Measurements from ENCODE around the gene MS4A6A. TPM values are rescaled to one million over a fixed set of nuclear protein-coding genes. Genes with fewer than 3 reads are reported as not detected.
A peak's percentile ranks its signal among the peaks of the same experiment; 100 is the strongest.

Gene MS4A6A
- total and polyA plus RNA-seq, 9 of the 15 experiments (the other 6 are each of a cell fraction or from before 2014, with no cell fraction given): 0.57 to 9.5 (median 4.2) TPM

GRCh38 chr11:60127311-60127811 lies 55.5 kb downstream of the MS4A6A start (continued):
- no peak for TF ChIP-seq RBM25 (IDR thresholded peaks at IDR 0.05; ENCODE audit: low read depth, low read length, severe bottlenecking)
- no peak for TF ChIP-seq CBX8 (IDR thresholded peaks at IDR 0.05; ENCODE audit: borderline replicate concordance, extremely low read depth, low read depth, low read length, poor library complexity, severe bottlenecking)
- no peak for TF ChIP-seq ZNF707 (CRISPR knock-in tag; conservative IDR thresholded peaks at IDR 0.05)
- no peak for TF ChIP-seq ZNF165 (CRISPR knock-in tag; IDR thresholded peaks at IDR 0.05; ENCODE audit: borderline replicate concordance)
- TF ChIP-seq ARID3B (CRISPR knock-in tag; IDR thresholded peaks at IDR 0.05; ENCODE audit: borderline replicate concordance): no peak
- no peak for TF ChIP-seq ERF (CRISPR knock-in tag; IDR thresholded peaks at IDR 0.05)
- TF ChIP-seq ARID1B (IDR thresholded peaks at IDR 0.05): peak; percentile 59
- no peak for TF ChIP-seq ZBTB9 (CRISPR knock-in tag; IDR thresholded peaks at IDR 0.05)
- TF ChIP-seq ZBTB7A (IDR thresholded peaks at IDR 0.05; ENCODE audit: borderline replicate concordance, control insufficient read depth, low read depth, low read length): no peak
- no peak for TF ChIP-seq RERE (CRISPR knock-in tag; IDR thresholded peaks at IDR 0.05; ENCODE audit: borderline replicate concordance)
- TF ChIP-seq ZNF589 (CRISPR knock-in tag; IDR thresholded peaks at IDR 0.05; ENCODE audit: low read depth): no peak
- no peak for TF ChIP-seq MXI1 (IDR thresholded peaks at IDR 0.05; ENCODE audit: low read depth, low read length)
- TF ChIP-seq ZNF347 (CRISPR knock-in tag; IDR thresholded peaks at IDR 0.05; ENCODE audit: low read depth): no peak
- no peak for TF ChIP-seq RHOXF2B (CRISPR knock-in tag; conservative IDR thresholded peaks at IDR 0.05)
- TF ChIP-seq SMAD2 (IDR thresholded peaks at IDR 0.05; ENCODE audit: low read depth, low read length): no peak
- TF ChIP-seq HSF4 (CRISPR knock-in tag; IDR thresholded peaks at IDR 0.05; ENCODE audit: borderline replicate concordance): no peak
- no peak for TF ChIP-seq NFRKB (IDR thresholded peaks at IDR 0.05; ENCODE audit: low read depth)
- TF ChIP-seq MTA2 (IDR thresholded peaks at IDR 0.05; ENCODE audit: low read depth): no peak
- no peak for TF ChIP-seq TAF1 (IDR thresholded peaks at IDR 0.05; ENCODE audit: control insufficient read depth, extremely low read depth, insufficient read depth, low read length, severe bottlenecking)
- no peak for TF ChIP-seq NCOA4 (IDR thresholded peaks at IDR 0.05; ENCODE audit: partially characterized antibody)
- TF ChIP-seq EHMT2 (IDR thresholded peaks at IDR 0.05): 0 out of 2 replicates have a peak, but pooled peaks have one; percentile 36
- TF ChIP-seq GATAD2A (IDR thresholded peaks at IDR 0.05): no peak

All from K562 (cell line).